HG03045 (cell line): ENCODE measurements around the gene ORM1.
"Not testable (repeated sequence)": the region's sequence is repeated elsewhere in the genome, so short reads cannot be mapped to it uniquely, and the experiment has no call there.

ENCODE experiments used
- ATAC-seq: cut with Tn5 transposase; IDR thresholded peaks from one replicate; pipeline ENCODE4 v1.9.1; 2021; ENCODE audit warnings: mild to moderate bottlenecking, moderate library complexity; ENCODE audit not compliant: unreplicated experiment

The ORM1 gene

DNA sequence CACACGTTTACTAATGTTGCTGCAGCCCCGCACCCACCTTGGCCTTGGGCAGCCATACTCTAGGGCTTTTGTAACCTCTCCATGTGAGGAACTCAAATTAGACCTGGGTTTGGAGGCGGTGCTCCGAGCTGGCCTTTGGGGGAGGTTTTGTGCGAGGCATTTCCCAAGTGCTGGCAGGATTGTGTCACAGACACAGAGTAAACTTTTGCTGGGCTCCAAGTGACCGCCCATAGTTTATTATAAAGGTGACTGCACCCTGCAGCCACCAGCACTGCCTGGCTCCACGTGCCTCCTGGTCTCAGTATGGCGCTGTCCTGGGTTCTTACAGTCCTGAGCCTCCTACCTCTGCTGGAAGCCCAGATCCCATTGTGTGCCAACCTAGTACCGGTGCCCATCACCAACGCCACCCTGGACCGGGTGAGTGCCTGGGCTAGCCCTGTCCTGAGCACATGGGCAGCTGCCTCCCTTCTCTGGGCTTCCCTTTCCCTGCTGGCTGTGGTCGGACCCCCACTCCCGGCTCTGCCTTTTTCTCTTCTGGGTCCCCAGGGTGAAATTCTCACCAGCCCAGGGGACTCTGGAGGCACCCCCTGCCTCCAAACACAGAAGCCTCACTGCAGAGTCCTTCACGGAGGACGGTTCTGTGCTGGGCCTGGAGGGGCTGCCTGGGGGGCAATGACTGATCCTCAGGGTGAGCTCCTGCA, at the start of gene ORM1:
Gene ORM1 (plus strand): TSS at position 268 of the 701 bp plus-strand sequence. CDS start 36 bp downstream, at position 304.
- ATAC-seq = not testable (repeated sequence)

DNA sequence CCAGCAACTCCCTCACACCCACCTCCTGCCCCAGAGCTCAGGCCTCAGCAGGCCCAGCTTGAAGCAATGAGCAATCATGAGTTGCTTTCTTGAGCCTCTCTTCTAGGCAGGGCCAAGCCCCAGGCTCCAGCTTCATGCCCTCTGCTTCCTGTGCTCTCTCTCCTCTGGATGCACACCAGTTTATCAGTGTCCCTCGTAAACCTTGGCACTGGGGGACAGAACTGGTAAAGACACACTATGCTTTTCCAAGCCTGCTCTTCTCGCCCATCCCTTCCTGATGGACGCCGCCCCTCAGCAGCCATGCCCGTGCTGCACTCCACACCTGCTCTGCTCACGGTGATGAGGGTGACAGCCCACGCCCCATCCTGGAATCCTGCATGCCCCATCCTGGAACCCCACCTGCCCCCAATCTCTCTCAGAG, 49.4 kb upstream of the ORM1 start:
- ATAC-seq = no peak

DNA sequence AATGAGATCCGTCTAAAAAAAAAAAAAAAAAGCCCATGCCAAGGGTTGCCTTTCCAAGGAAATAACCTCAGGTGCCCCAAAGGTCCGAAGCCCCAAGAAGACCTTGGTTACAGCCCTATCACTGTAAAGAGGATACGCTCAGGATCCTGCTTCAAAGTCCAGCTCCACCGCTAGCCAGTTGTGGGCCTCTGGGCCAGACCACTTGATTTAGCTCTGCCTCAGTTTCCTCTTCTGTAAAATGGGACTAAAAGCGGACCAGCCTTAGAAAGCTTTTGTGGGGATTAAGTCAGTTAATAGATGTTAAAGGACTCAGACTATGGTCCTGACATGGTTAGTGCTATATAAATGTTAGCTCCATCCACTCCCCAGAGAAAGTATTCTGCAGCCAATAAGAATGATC, 48.7 kb upstream of the ORM1 start:
- ATAC-seq = no peak

DNA sequence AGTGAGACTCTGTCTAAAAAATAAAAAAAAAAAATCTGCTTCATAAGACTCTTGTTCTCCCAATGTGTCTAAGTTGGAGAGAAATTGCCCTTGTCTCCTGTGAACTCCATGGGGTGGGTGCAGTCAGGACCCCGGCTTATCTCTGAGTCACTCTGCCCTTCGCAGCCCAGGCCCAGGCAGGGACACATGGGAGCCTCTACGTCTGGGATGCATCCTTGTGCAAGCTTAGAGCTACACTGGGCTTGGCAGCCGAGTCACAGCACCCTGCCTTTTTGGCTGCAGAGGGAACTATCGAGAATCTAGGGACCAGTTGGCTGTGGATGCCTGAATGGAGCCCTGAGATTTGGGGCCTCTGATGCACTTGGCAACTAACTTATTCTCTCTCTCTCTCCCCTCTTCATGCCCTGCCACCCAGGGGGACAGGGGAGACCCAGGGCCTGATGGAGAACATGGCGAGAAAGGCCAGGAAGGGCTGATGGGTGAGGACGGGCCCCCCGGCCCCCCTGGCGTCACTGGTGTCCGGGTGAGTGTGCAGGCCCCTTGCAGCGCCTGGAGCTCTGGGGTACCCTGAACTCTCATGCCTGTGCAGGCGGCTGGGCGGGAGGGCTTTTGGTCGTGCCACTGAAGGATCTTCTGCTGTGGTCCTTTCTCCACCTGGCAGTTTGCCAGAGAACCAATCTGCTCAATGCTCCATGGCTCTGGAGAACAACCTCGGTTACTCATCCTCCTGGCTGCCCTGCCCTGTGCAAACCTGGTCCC, 47.5 kb upstream of the ORM1 start:
- ATAC-seq = no peak

DNA sequence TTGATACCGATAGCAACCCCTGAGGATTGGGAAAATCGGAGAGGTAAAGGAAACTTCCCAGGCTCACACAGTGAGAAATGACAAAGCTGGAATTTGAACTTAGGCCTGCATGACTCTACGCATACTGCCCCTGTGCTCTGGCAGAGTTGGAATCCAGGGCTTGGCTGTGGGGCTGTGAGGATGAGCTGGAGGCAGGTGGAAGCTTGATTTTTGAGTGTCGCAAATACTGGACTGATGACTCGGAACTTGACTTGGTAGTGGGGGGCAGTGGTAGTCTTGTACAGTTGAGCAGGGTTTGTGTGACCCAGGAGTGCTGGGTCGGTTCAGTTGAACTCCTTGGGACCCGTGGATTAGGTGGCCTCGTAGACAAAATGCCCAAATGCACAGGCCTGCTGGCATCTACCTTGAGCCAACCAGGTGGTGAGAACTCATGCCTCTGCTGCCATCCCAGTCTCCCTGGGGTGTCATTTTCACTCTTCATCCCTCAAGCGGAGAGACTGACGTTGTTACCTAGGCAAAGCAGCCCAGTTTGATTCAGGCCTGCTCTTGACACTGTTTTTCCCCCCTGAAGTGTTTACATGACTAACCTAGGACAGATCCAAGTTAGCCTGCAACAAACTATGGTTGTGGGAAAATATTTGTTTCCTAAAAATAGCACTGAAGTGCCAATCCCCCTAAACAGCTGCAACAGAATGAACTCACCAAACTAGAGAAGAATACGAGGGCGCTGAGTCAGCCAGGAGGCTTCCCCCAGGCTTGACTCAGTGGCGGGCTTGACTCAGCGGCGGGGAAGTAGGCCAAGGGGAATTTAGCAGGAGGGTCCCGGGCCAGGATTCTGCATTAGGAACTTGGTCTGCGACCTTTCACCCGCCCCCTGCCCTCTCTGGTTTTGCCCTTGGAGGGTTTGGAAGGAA, 45.7 kb upstream of the ORM1 start:
- no peak for ATAC-seq

DNA sequence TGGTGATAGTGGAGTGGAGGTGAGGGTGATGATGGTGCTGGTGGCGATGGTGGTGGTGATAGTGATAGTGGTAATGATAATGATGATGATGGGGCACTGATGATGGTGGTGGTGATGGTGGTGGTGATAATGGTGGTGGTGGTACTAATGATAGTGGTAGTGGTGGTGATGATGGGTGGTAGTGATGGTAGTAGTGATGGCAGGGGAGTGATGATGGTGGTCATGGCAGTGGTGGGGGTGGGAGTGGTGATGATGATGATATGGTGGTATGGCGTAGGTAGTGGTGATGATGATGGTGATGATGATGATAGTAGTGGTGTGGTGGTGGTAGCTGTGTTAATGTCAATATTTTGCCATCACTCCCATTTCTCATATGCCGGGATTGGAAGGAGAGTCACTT, 44.5 kb upstream of the ORM1 start:
- no peak for ATAC-seq

DNA sequence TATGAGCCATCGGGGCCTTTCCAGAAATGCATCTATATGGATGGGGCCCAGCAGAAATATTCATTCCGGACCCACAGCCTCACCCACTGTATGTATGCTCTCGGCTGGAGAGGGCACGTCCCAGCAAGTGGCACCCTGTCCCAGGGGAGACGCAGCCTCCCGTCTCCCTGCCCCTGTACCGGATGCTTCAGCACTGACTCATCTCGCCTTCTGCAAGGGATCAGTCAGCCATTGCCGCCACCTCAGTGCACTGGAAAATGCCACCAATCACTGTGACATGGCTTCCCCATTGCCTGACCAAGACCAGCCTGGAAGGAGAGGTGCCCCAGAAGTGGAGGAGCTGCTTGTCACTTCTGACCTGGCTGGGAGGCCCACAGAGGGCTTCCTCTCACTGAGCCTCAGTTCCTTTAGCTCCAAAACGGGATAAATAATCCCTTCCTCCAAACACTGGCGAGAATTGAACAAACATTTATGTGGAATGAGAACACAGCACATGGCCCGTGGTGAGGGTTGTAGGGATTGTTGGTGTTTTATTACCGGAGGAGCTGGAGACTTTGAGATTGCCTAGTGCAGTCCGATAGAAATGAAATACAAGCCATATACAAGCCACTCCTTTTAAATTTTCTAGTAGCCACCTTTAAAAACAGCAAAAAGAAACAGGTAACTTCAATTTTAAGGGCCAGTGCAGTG, 43.9 kb upstream of the ORM1 start:
- ATAC-seq = no peak

DNA sequence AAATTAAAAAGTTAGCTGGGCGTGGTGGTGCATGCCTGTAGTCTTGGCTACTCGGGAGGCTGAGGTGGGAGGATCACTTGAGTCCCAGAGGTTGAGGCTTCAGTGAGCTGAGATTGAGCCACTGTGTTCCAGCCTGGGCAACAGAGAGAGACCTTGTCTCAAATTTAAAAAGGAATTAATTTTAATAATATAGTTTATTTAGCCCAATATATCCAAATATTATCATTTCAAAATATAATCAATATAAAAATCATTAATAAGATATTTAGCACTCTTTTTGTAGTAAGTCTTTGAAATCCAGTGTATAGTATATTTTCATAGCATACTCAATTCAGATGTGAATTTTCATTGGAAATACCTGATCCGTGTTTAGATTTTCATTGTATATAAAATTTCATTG, 43.2 kb upstream of the ORM1 start:
- no peak for ATAC-seq

DNA sequence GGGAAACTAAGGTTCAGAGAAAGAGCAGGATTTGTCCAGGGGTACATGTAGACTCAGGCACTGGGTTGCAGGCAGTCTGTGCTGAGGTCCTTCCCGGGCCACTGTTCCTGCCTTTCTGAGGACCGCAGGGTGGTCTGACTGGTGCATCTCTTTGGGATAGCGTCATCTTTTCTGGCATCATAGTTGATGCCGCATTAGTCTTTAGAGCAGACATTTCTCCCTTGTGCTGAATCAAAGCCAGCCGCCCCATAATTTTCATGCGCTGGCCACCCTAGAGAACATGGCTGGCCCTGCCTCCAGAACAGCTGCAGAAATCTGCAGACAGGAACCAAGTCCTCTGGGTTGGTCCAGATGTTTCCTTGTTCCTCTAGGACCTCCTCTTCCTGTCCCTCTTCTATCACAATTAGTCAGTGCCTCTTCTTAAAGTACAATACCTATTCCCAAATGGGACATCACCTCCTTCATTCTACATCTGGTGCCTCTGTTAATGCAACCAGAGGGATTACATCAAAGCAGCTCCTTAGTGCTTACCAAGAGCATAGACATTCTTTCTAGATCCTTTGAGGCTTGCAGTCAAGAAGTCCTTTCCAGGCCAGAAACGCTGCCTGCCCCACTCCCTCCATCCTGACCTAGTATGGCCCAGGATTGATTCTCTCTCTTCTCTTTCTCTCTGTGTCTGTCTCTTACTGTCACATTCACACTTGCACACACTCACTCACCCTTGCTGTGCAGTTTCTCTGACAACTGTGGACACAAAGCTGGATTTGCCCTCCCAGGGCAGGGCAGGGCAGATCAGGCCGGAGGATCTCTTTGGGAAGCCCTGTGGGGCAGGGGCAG, 42.0 kb upstream of the ORM1 start:
- ATAC-seq = no peak

DNA sequence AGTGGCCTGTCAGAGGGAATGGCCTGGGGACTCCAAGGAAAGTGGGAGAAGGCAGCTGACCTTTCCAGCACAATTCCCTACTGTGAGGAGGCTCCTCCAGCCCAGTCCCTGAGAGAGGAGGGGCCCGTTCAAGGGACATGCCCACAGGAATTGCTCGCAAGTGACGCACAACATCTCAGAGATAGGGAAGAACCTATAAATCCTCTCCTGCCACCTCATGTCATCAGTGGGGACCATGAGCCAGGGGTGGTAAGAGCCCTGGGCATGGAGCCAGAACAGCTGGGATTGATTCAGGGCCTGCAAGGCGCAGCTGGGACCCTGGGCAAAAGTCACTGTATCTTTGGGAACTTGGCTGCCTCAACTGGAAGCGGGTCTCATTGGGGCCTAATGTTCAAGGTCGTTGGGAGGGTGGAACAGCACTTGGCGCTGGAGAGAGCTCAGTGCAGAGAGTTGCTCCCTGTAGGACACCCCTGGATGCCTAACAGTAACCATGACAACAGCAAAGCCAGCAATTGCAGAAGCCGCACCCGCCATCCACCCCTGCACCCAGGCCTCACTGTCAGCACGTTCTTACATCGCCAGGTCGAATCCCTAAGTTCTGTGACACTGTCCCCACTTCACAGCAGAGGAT, 41.3 kb upstream of the ORM1 start:
- no peak for ATAC-seq

DNA sequence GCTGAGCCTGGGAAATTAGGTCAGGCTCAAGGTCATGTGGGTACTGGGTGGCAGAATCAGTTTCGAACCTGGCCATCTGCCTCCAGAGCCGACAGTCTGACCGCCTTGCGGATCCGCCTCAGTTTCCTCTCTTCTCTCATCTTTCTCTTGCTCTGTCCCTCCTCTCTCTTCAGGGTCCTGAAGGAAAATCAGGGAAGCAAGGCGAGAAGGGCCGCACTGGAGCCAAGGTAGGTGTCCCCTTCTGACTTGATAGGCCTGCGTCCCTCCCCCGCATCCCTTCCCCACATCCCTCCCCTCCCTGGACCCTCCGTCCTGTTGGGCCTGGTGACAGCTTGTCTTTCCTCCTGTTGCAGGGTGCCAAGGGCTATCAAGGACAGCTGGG, 40.8 kb upstream of the ORM1 start:
- ATAC-seq = no peak

DNA sequence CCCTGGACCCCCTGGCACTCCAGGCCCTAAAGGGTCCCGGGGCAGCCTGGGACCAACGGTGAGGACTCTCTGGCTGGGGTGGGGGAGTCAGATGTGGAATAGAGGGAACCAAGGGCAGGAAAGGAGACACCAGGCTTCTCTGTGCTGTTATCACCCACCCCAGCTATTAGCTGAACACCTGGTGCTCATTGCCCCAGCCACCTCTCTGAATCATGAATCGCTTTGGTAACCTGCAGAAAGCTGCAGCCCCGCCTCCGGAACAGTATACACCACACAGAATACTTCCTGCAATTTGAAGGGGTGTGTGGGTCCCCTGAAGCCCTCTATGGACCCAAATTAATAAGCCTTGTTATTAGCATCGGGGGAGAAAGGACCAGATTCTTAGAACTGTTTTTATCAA, 40.4 kb upstream of the ORM1 start:
- no peak for ATAC-seq

DNA sequence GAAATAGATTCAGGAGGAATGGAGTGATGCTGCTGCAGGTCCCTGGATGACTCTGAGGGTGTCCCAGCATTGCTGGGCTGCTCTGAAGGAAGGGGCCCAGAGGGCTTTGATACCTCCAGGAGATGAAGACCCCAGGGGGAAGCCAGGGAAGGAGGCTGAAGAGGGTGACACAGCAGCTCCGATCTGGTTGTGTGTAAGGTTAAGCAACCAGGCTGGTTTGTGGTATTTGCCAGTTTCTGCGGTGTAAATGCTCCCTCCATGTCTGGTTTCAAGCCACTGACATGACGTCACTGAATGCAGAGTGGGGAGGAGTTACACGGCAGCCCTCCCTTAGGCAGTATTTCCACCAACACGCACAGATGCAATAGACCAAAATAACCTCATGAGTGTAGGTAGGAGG, 40.0 kb upstream of the ORM1 start:
- ATAC-seq = no peak

DNA sequence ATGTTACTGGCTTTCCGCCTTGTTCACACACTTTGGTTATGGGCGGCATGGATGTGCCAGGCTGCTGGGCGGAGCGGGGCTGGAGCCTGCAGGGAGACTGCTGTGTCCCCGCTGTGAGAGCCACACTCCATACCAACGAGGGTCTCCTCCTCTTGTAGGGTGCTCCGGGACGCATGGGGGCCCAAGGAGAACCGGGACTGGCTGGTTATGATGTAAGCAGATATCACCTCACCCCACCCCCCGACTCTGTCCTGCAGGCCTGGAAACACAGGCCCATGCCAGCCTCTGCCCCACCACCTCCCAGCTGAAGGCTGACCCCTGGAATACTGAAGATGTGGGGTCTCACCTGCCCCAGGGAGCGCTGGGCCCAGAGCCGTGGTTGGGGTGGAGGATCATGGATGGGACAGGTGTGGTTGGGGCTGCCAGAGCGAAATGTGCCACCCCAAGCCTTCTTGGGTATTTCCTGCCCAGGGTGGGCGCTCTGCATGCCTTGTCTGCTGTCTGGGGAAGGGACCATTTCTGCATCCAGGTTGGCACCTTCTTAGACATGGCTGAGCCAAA, 39.3 kb upstream of the ORM1 start:
- ATAC-seq = no peak

DNA sequence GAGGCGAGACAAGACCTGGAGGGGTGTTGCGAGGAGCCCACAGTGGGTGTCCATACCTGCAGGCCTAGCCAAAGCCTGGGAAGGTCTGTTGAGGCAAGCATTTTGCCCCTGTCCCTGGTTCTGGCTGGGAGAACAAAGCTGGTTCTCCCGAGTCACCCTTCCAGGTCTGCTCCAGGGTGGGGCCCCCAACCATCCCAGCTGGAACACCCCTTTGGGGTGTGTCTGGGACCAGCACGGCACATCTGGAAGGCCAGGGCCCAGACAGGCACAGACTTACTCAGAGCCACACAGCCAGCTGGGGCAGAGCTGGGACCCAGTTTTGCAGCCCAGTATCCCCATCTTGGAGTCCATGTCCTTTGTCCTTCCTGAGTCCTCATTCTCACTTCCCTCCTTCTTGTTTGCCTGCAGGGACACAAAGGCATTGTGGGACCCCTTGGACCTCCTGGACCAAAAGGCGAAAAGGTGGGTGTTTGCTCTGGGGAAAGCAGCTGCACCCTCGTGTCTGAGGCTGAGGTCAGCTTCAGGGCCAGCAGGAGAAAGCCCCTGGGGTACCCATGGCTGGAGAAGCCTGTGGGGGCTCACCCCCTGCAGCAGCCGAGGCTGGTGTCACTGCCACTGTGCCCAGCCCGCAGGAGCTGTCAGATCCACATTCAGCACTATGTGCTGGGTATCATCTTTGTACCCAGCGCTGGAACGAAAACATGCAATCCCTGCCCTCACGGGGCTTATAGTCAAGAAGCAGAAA, 38.4 kb upstream of the ORM1 start:
- ATAC-seq = no peak

DNA sequence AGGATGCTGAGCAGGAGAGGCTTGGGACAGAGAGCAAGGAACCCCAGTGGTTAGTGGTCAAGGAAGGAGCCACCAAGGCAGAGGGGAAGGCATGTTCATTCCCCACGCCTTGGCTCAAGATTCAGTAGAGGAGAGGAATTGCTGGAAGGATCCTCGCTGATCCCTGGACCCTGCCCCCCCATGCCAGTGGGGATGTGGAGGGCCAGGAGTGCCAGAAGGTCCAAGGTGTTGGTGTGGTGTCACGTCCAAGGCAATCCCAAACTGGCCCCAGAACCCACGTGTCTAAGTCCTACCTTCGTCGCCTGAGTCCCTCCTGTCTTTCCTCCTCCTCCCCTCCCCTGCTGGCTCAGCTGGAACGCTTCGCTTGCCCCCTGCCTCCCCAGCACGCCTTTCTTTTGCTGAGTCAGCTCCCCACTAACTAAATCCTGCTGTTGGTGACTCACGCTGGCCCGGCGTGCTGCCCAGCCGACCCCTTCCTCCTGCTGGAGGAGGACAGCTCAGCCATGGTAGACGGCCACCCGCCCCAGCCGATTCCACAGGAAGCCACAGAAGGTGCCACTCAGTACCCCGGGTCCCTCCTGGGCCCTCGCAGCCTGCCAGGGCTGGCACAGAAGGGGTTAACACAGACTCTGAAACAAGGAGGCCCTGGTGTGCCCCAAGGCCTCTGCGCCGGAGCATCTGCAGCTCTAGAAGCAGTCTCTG, 37.6 kb upstream of the ORM1 start:
- no peak for ATAC-seq

DNA sequence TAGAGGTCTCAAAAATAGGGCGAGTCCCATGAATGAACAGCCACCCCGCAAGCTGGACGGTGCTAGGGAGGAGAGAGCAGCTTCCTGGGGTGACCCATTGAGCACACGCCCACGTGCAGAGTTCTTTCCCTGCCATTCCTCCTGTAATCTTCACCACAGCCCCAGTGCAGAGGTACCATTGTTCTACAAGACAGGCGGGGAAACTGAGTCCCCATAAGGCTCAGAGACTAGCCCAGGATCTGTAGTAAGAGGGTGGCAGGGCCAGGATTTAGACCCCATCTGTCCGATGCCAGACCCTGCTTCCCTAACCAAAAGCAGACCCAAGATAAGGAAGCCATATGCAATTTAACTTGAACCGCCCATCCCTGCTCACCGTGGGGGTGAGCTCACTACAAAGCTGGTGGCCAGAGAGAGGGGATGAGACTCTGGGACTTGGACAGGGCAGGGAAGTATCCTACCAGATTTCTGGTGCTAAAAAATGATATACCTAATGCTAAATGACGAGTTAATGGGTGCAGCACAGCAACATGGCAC, 36.7 kb upstream of the ORM1 start:
- ATAC-seq = no peak
